Subcutaneous abdominal adipose tissue (tissue), 5 donors: ENCODE results near the gene ENOX2.
"Not testable (repeated sequence)": the region's sequence is repeated elsewhere in the genome, so short reads cannot be mapped to it uniquely, and the experiment has no call there.

Experiments
- H3K27ac ChIP-seq: one replicate; pipeline ENCODE4 v1.7.0; 2013; ENCODE audit warnings: low read depth, mild to moderate bottlenecking, inconsistent platforms, low read length, moderate library complexity
- H3K27me3 ChIP-seq, 5 donors: one replicate each; pipeline ENCODE4 v1.7.0; 2013; ENCODE audit warnings: low read length in 5 of 5, inconsistent platforms in 1 of 5; ENCODE audit not compliant: control insufficient read depth in 5 of 5, insufficient read depth in 4 of 5
- H3K36me3 ChIP-seq, 5 donors: one replicate each; pipeline ENCODE4 v1.7.0; 2013; ENCODE audit warnings: low read length in 5 of 5; ENCODE audit not compliant: control insufficient read depth in 5 of 5, insufficient read depth in 5 of 5
- H3K4me1 ChIP-seq, 5 donors: one replicate each; pipeline ENCODE4 v1.7.0; 2013; ENCODE audit warnings: low read length in 5 of 5, mild to moderate bottlenecking in 3 of 5, moderate library complexity in 1 of 5; ENCODE audit not compliant: control insufficient read depth in 5 of 5, insufficient read depth in 5 of 5
- H3K4me3 ChIP-seq, 5 donors: one replicate each; pipeline ENCODE4 v1.7.0; 2013; ENCODE audit warnings: low read length in 5 of 5, low read depth in 1 of 5
- H3K9ac ChIP-seq, 5 donors: one replicate each; pipeline ENCODE4 v1.7.0; 2013; ENCODE audit warnings: low read length in 5 of 5, mild to moderate bottlenecking in 4 of 5, moderate library complexity in 3 of 5
- H3K9me3 ChIP-seq, 5 donors: one replicate each; pipeline ENCODE4 v1.7.0; 2013; ENCODE audit warnings: low read length in 5 of 5; ENCODE audit not compliant: control insufficient read depth in 5 of 5
- donor health status: healthy.
- donor health status: healthy.
- donor health status: healthy.
- donor health status: healthy.
- donor health status: healthy.

ENOX2 gene

GRCh38 chrX:130801901-130802300 lies 101.1 kb downstream of the ENOX2 start:
- Histone ChIP-seq H3K36me3 (no peaks in the 10 kb centered on the region), H3K9ac (no peak overlapping the region), H3K4me1 (no peaks in the 10 kb centered on the region), H3K27ac (no peak overlapping the region), H3K27me3 (peaks cover 0 to 2% (median 0%) of the 10 kb centered on the region in 5 donors), H3K9me3 (no peaks in the 10 kb centered on the region), H3K4me3 (no peak overlapping the region)

- Histone ChIP-seq H3K4me1 (no peaks in the 10 kb centered on the region), H3K27me3 (no peaks in the 10 kb centered on the region), H3K36me3 (no peaks in the 10 kb centered on the region), H3K4me3 (no peak overlapping the region), H3K27ac (no peak overlapping the region), H3K9ac (no peak overlapping the region), H3K9me3 (peaks cover 0 to 2% (median 0%) of the 10 kb centered on the region in 5 donors)
Observed at GRCh38 chrX:130799393-130799792, 103.6 kb downstream of the ENOX2 start.

- Histone ChIP-seq H3K4me3 (no peak overlapping the region), H3K9ac (no peak overlapping the region), H3K4me1 (no peaks in the 10 kb centered on the region), H3K9me3 (peaks cover 0 to 2% (median 0%) of the 10 kb centered on the region in 5 donors), H3K27ac (no peak overlapping the region), H3K36me3 (no peaks in the 10 kb centered on the region), H3K27me3 (no peaks in the 10 kb centered on the region)
Observed at GRCh38 chrX:130793975-130794374, 109.0 kb downstream of the ENOX2 start.

- H3K36me3 ChIP-seq, H3K27ac ChIP-seq, H3K4me3 ChIP-seq: not testable (repeated sequence)
Observed at GRCh38 chrX:130791870-130792269, 111.1 kb downstream of the ENOX2 start.

GRCh38 chrX:130789793-130790192 lies 113.2 kb downstream of the ENOX2 start:
- H3K27me3 ChIP-seq = no peaks in the 10 kb centered on the region
- no peak overlapping the region for H3K4me3 ChIP-seq

More at GRCh38 chrX:130791870-130792269, 111.1 kb downstream of the ENOX2 start:
- not testable (repeated sequence) for H3K9ac ChIP-seq, H3K27me3 ChIP-seq, H3K9me3 ChIP-seq, H3K4me1 ChIP-seq

DNA sequence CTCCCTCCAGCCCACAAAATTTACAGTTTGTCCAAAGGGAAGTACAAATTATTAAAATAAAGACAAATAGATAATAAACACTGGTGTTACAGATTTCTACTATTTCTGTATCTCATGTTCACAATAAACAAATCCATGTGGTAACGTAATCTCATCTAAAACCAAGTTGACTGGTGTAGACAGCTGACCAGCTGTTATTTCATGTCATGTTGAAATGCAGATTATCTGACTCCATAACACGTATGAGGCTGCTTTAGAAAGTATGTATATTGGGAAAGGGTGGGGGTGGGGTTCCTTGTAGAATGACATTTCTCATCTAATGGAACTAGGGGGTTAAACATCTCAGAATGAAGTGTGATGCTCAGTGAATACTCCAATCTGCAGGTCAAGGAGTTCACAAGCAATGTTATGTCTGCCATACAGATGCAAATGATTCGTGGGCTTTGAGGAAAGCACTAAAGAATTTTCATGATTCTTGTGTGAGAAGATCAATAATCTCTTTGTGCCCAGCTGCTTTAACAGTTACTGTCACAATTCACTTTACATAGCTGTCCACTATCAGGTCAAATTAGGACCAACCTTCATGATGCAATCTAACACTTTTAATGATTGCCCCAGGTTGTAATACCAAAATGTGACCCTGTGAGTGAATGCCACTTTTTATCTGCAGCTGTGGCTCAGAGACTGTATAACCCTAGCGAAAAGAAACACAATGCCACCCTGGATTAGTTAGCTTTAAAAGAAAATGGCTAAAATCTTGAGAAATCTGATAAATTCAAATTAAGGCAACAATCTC lies 114.0 kb downstream of the ENOX2 start:
- no peaks in the 10 kb centered on the region for H3K4me1 ChIP-seq
- H3K36me3 ChIP-seq = no peaks in the 10 kb centered on the region
- H3K4me3 ChIP-seq = no peak overlapping the region
- H3K27ac ChIP-seq = no peak overlapping the region
- H3K9me3 ChIP-seq = no peaks in the 10 kb centered on the region
- no peaks in the 10 kb centered on the region for H3K27me3 ChIP-seq
- H3K9ac ChIP-seq = no peak overlapping the region

More at GRCh38 chrX:130789793-130790192, 113.2 kb downstream of the ENOX2 start:
- Histone ChIP-seq H3K36me3 (no peaks in the 10 kb centered on the region), H3K4me1 (no peaks in the 10 kb centered on the region), H3K9ac (no peak overlapping the region), H3K9me3 (no peaks in the 10 kb centered on the region), H3K27ac (no peak overlapping the region)

DNA sequence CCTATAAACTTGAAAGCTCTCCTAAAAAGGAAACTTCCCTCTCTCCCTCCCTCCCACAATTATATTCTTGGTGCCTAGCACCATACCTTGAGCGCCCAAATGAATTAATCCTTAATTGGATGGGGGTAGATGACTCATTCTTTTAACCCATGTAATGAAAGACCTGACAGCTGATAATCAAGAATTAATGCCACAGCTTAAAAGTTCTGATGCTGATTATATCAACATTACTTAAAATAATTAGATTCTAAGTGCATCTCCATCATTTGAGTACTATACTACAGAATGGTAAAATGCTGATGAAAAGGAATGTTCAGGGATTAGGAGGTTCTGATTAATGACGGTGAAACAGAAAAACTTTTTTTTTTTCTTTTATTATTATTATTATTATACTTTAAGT lies 117.0 kb downstream of the ENOX2 start:
- Histone ChIP-seq H3K27ac (no peak overlapping the region), H3K9me3 (no peaks in the 10 kb centered on the region), H3K9ac (no peak overlapping the region), H3K36me3 (no peaks in the 10 kb centered on the region), H3K4me3 (no peak overlapping the region), H3K4me1 (no peaks in the 10 kb centered on the region), H3K27me3 (no peaks in the 10 kb centered on the region)

GRCh38 chrX:130778773-130779172 lies 124.2 kb downstream of the ENOX2 start:
- H3K36me3 ChIP-seq = no peaks in the 10 kb centered on the region
- no peaks in the 10 kb centered on the region for H3K4me1 ChIP-seq
- no peaks in the 10 kb centered on the region for H3K9me3 ChIP-seq
- H3K4me3 ChIP-seq = no peak overlapping the region
- H3K27ac ChIP-seq = no peak overlapping the region
- H3K9ac ChIP-seq = no peak overlapping the region
- H3K27me3 ChIP-seq = no peaks in the 10 kb centered on the region

- Histone ChIP-seq H3K4me3 (no peak overlapping the region), H3K27me3 (no peaks in the 10 kb centered on the region), H3K9me3 (no peaks in the 10 kb centered on the region), H3K9ac (no peak overlapping the region), H3K36me3 (no peaks in the 10 kb centered on the region), H3K4me1 (no peaks in the 10 kb centered on the region), H3K27ac (no peak overlapping the region)
Observed at GRCh38 chrX:130775849-130776248, 127.2 kb downstream of the ENOX2 start.

- H3K4me1 ChIP-seq = no peaks in the 10 kb centered on the region
- no peak overlapping the region for H3K27ac ChIP-seq
- H3K4me3 ChIP-seq = no peak overlapping the region
- no peaks in the 10 kb centered on the region for H3K36me3 ChIP-seq
- H3K9ac ChIP-seq = no peak overlapping the region
- peaks cover 0 to 8% (median 0%) of the 10 kb centered on the region in 5 donors for H3K27me3 ChIP-seq
- H3K9me3 ChIP-seq = no peaks in the 10 kb centered on the region
Observed at GRCh38 chrX:130772776-130773143, 130.2 kb downstream of the ENOX2 start.
